GM18519 (cell line): ENCODE data around the gene ZDHHC8.

Source experiments
- ATAC-seq: cut with Tn5 transposase; IDR thresholded peaks from one replicate; pipeline ENCODE4 v1.9.1; 2021; ENCODE audit warnings: mild to moderate bottlenecking, moderate library complexity; ENCODE audit not compliant: unreplicated experiment, low FRiP score

Gene ZDHHC8

DNA sequence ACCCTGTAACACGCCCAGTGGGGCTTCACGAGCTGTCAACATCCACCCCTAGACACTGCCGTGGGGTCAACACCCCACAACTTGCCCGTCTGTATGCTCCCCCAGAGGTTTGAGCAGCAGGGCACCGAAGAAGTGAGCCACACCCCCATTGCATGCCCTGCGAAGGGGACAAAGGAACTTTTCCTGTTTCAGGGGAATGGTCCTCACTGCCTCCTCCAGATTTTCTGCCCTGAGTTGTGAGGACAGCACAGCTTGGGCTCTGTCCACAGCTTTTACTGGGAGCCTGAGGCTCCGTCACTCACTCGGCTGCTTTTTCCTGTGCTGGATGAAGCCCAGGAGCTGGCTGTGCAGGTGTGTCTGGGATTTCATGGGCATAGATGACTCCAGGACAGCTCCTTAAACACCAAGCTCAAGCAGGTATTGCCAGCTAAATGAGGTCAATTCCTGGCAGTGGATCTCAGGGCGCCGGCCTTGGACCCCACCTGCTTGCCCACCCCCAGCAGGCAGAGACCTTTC, 59.5 kb downstream of the ZDHHC8 start:
- no peak for ATAC-seq

DNA sequence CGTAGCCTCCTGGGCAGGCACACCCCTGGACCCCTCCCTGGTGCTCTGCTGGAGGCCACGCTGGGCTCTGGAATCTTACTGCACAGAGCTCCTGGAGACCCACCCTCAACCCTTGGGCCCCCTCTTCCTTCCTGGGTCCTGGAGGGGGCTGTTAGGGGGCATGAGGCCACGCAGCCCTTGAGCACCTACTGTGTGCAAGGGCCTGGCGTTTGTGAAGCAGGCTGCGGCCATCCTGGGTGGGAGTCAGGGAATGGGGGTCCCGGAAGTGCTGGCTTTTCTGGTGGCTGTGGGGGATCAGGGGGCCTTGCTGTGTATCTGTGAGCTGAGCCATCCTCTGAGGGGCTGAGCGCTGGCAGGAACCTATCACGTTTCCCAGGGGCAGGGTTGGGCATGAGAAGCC, 60.2 kb downstream of the ZDHHC8 start:
- ATAC-seq: no peak

DNA sequence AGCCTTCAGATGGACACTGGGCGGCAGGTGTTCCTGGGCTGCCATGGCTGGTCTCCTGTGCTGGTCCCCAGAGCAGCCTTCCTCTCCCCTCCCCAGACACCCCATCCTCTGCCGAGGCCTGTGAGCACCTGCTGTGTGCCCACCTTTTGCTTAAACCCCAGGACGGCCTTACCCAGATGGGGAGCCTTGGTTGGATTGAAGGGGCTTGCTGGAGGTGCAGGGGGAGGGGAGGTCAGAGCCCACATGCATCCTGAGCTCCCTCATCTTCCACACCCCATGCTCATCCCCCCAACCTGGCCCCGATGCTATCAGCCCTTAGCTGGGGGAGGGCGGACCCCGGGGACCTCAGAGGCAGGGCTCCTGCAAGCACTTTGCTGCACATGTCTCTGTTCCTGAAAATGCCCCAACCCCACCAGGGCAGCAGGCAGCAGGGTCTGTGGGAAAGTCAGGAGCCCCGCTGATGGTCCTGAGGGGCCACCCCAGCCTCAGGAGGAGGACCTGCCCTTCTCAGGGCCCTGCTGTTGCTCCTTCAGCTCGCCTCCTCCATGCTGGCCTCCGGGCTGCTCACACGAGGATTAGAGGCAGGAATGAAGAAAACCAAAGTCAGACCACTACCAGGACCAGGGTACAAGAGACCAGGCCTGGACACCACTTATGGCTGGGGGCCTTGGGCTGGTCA, 60.8 kb downstream of the ZDHHC8 start:
- ATAC-seq: no peak

DNA sequence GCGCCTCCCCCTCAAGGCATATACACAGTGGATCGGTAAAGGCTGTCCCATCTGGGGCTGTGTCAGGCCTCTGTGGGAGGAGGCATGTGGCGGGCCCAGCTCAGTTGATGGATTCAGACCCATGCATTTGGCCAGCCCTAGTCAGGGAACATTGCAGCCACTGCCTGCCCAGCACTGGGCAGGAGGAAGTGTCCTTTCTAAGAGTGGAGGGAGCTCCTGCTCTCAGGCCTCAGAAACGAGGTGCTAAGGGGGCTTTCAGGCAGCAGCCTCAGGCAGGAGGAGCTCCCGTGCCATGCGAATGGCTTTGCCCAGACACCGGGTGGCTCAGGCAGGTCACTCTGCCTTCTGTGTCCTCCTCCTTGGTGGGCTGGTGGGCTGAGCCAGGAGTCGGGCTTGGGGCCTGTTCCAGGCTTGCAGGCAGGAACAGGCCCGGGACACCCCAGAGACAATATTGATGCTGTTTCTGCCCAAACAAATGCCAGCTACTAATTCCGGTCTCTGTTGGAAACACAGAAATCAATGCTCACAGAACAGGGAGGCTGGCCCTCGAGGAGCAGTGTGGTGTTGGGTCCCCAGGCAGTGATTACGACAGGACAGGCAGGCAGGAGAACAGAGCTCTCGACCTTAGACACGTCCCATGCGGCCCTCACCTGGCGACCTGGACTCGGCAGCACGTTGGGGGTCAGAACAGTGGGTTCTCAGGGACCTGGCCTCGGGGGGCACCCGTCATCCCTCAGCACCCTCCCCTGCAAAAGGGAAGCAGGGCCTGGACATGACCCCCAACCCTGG, 61.6 kb downstream of the ZDHHC8 start:
- ATAC-seq: no peak

DNA sequence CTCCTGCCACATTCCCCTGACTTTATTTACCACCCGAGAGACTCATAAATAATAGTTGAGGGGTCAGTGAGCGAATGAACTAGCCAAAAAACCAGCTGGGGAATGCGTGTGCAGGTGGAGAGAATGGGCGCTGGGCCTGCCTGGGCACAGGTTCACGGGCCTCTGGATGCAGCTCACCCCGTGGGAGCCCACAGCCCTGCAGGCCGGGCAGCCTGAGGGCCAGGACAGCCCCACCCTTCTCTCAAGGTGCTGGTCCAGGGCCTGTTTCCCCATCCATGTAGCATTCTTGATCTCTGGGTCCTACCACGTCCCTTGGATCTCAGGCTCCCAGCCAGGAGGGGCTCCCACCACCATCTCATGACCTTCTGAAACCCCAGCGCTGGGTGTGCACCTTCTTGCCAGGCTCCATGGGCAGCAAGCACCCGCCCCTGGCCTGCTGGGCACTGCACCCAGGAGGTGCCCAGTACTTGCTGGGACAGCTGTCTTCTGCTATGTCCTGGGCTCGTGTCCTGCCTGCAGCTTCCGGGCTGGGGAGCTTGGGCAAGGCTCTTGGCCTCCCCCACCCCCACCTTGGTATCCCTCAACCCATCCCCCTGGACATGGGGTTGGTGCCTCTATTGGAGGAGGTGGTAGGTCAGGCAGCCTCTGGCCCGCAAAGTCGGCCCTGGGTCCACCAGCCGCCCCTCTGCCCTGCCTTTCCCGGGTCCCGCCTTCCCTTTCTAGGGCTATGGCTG, 62.3 kb downstream of the ZDHHC8 start:
- ATAC-seq: no peak

DNA sequence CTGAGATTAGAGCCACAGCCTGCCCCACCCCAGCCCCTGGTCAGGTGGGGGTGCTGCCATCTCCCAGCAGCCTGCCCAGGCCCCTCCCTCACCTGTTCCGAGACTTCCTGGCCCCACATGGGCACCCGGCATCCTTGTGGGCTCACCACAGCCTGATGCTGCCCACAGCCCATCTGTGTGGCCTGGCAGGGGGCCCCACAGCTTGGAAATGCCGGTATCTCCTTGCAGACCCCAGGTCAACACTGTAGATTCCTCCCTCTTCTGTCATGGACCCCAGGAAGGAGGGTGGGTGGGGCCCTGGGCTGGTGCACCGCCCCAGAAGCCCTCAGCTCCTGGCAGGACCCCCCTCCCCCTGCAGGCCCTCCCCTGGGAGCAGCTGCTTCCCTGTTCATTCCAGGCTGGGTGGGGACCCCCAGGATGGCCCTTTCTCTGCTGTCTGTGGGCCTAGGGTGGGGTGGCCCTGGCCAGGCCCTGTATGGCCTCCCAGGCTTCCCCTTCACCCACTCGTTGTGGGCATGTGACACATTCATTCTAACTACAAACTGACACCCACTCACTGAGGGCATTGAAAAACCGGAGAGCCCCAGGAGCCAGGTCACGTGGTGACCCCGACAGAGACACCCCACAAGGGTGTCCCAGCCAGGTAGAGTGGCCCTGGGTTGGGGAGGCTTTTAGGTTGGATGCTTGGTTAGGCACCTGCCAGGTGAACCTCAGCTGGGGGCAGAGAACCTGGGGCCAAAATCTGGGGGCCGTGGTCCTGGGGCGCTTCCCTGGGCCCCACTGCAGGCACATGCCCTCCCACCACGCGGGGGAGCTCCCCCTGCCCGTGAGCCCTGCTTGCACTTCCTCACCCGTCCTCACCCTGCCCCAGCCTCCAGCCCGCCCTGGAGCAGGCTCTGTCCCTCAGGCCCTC, 63.3 kb downstream of the ZDHHC8 start:
- no peak for ATAC-seq

DNA sequence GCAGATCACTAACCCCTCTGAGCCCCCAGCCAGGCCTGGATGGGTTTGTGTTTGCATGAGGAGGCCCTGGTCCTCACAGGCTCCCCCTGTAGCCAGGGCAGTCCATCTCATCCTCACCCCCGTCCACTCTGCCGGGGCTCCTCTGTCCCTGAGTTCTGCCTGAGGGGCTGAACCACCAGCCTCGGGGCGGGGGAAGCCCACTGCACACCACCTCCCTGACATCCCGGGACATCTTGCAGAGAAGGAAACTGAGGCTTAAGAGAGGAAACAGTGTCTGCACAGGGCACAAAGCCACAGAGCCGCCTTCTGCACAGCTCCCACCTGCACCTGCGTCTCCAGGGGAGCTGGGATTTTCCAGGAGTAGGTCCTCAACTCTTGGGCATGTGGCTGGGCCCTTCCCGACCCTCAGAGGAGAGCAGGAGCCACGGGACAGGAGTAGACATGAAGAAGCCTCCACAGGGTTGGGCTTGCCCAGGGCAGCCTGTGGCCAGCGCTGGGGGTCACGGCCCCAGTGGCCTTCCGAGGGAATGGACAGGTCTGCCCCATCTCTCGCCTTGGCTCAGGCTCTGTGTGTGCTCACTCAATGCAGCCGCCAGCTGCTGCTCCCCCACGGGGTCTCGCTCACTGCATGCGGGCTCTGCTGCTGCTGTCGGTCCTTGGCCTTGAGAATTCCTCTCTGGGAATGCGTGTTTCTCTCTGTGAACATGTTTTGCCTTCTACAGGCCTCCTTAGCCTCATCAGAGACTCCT, 64.7 kb downstream of the ZDHHC8 start:
- no peak for ATAC-seq
